ENCODE results near the gene ANKH. TPM values are rescaled to one million over a fixed set of nuclear protein-coding genes. Genes with fewer than 3 reads are reported as not detected.

Gene ANKH
- total and polyA plus RNA-seq, 10 of the 15 experiments (the other 5 are each of a cell fraction or from before 2014, with no cell fraction given): 2.1 to 43.9 (median 14.4) TPM

- TF ChIP-seq, protein P1, sequence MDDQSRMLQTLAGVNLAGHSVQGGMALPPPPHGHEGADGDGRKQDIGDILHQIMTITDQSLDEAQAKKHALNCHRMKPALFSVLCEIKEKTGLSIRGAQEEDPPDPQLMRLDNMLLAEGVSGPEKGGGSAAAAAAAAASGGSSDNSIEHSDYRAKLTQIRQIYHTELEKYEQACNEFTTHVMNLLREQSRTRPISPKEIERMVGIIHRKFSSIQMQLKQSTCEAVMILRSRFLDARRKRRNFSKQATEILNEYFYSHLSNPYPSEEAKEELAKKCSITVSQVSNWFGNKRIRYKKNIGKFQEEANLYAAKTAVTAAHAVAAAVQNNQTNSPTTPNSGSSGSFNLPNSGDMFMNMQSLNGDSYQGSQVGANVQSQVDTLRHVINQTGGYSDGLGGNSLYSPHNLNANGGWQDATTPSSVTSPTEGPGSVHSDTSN (IDR thresholded peaks at IDR 0.05; ENCODE audit: insufficient replicate concordance, low read depth, low read length): no peak
- TF ChIP-seq, protein P2, sequence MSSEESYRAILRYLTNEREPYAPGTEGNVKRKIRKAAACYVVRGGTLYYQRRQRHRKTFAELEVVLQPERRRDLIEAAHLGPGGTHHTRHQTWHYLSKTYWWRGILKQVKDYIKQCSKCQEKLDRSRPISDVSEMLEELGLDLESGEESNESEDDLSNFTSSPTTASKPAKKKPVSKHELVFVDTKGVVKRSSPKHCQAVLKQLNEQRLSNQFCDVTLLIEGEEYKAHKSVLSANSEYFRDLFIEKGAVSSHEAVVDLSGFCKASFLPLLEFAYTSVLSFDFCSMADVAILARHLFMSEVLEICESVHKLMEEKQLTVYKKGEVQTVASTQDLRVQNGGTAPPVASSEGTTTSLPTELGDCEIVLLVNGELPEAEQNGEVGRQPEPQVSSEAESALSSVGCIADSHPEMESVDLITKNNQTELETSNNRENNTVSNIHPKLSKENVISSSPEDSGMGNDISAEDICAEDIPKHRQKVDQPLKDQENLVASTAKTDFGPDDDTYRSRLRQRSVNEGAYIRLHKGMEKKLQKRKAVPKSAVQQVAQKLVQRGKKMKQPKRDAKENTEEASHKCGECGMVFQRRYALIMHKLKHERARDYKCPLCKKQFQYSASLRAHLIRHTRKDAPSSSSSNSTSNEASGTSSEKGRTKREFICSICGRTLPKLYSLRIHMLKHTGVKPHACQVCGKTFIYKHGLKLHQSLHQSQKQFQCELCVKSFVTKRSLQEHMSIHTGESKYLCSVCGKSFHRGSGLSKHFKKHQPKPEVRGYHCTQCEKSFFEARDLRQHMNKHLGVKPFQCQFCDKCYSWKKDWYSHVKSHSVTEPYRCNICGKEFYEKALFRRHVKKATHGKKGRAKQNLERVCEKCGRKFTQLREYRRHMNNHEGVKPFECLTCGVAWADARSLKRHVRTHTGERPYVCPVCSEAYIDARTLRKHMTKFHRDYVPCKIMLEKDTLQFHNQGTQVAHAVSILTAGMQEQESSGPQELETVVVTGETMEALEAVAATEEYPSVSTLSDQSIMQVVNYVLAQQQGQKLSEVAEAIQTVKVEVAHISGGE (CRISPR knock-in tag; IDR thresholded peaks at IDR 0.05): no peak
- TF ChIP-seq MEF2B (IDR thresholded peaks at IDR 0.05; ENCODE audit: partially characterized antibody, poor library complexity, severe bottlenecking) (peak; percentile 36), KDM1A (IDR thresholded peaks at IDR 0.05; ENCODE audit: borderline replicate concordance) (no peak), SUPT20H (IDR thresholded peaks at IDR 0.05; ENCODE audit: borderline replicate concordance, control insufficient read depth, low read depth, low read length) (no peak), HCFC1 (IDR thresholded peaks at IDR 0.05; ENCODE audit: low read length) (no peak), YY1 (IDR thresholded peaks at IDR 0.05; ENCODE audit: low read depth, low read length) (no peak), GATAD2B (conservative IDR thresholded peaks at IDR 0.05; ENCODE audit: low read depth) (no peak), SREBF1 (IDR thresholded peaks at IDR 0.05; ENCODE audit: low read length) (no peak), ZZZ3 (IDR thresholded peaks at IDR 0.05; ENCODE audit: control insufficient read depth, insufficient read length, low read depth) (no peak), EZH2 (IDR thresholded peaks at IDR 0.05; ENCODE audit: borderline replicate concordance, control insufficient read depth, low read depth, low read length) (no peak), IRF3 (IDR thresholded peaks at IDR 0.05) (no peak), MYB (IDR thresholded peaks at IDR 0.05; ENCODE audit: borderline replicate concordance, low read depth, low read length) (no peak), EED (IDR thresholded peaks at IDR 0.05; ENCODE audit: low read depth) (no peak), IRF4 (IDR thresholded peaks at IDR 0.05; ENCODE audit: low read depth, low read length) (no peak), ZSCAN29 (IDR thresholded peaks at IDR 0.05) (no peak)
- TF ChIP-seq, protein P3, sequence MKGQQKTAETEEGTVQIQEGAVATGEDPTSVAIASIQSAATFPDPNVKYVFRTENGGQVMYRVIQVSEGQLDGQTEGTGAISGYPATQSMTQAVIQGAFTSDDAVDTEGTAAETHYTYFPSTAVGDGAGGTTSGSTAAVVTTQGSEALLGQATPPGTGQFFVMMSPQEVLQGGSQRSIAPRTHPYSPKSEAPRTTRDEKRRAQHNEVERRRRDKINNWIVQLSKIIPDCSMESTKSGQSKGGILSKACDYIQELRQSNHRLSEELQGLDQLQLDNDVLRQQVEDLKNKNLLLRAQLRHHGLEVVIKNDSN (IDR thresholded peaks at IDR 0.05; ENCODE audit: borderline replicate concordance, extremely low read length, insufficient read depth, low read depth, low read length): peak; percentile 68
These were observed 205.6 kb downstream of the ANKH start (continued) for GRCh38 chr5:14665949-14666348.

Measured in GM12878 (cell line).